GM18861 (cell line): ENCODE data around the gene AAK1.
"Not testable (repeated sequence)": the region's sequence is repeated elsewhere in the genome, so short reads cannot be mapped to it uniquely, and the experiment has no call there.

Source experiments
- ATAC-seq: cut with Tn5 transposase; IDR thresholded peaks from one replicate; pipeline ENCODE4 v1.9.1; 2021; ENCODE audit not compliant: unreplicated experiment

Gene AAK1

DNA sequence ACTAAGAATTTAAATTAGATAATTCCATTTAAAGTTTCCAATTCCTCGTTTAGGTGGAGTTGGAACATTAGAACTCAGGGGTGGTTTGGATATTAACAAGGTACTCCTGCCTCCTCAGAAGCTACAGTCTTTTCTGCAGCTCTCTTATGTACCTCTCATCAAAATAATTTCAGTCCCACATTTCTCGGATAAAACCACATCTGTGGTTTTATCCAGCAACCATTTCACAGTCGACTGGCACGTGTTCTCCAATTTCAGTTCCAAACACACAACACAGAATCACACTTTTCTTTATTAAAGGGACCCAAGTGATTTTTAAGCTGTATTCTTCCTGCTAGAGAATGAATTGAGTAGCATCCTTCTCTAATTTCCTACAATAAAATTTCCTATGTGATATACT lies 183.6 kb downstream of the AAK1 start:
- ATAC-seq, result no peak

DNA sequence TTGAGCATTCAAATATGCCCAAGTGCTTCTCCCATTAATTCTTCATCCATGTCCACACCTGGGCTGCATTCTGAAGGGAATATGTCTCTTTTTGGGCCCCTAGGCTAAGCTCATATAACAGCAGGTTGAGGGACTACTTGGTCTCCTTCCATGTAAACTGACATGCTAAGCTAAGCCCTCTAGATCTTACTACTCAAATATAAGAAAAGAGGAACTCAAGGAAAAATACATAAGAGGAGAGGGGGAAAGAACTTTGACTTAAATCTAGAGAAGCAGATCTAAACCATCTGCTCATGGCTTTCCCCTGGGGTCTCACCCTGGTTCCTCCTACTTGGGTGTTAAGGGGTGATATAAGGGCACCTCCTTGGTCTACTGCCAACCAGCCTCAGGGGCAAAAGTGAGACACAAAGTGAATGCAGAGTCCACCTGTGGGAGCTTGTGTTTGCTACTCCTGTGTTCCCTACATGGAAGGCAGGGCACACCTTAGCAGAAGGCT lies 186.5 kb downstream of the AAK1 start:
- ATAC-seq, result no peak

DNA sequence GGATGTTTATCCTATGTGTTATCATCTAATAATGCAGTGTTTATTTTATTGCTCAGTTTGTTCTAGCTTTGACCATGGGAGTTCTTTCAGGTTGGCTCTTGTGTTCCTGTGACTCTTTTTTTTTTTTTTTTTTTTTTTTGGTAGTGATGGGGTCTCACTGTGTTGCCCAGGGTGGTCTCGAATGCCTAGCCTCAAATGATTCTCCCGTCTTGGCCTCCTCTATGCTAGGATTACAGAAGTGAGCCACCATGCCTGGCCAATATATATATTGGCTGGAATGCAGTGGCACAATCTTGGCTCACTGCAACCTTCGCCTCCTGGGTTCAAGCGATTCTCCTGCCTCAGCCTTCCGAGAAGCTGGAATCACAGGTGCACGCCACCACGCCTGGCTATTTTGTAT lies 187.4 kb downstream of the AAK1 start:
- ATAC-seq, result no peak

DNA sequence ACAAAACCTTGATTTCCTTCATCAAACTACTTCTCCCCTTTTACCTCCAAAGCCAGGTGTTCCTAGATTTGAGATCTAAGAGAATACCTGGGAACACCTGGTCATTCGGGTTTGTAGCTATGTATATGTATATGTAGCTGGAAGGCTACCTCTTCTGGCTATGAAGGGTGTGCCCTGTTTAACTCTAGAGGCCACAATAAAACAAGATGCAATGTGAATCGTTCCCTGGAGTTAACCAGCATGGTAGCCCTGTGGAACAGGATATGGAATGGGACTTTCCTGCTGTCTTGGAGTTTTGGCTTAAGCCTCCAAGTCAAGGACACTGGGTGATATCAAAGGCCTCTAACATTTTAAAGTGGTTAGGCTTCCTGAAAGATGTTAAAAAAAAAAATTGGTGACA lies 188.6 kb downstream of the AAK1 start:
- no peak for ATAC-seq

DNA sequence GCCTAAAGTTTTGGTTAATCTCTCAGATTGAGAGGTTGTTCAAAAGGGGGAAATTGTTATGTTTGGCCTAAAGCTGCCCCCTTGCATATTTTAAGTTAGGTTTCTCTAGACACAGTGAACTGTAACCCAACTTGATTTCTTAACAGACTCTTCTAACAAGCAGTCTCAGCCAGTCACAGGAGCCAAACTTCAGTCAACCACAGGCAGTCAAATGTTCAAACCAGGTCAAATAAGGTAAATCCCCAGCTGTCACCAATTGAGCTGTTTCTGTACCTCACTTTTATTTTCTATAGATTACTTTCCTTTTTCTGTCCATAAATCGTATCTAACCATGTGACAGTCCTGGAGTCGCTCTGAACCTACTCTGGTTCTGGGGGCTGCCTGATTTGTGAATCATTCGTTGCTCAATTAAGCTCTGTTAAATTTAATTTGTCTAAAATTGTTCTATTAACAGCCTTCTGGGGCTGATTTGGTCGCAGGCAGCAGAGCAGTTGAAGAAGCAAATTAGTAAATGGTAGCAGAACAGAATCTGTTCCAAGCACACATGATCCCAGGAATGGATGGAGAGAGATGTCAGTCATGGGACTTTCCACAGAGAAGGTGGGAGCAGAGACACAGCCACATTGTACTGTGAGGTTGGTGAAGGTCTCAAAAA lies 189.9 kb downstream of the AAK1 start:
- ATAC-seq, result peak; percentile 83

DNA sequence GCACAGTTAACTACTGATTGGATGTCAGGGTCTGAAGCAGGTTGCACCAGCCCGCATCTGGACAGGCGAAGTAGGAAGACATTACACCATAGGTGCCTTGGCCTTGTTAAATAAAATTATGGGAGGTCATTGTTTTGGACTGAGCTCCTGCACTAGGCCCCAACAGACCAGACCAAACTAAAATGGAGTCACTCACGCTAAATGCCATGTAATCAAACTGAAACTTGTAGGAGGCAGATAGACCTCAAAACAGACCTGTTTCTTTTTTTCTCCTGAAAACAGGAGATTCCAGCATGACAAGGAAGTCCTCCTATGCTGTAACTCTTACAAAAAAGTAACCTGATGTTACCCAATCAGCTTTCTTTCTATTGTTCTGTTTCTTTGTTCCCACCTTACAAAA lies 190.9 kb downstream of the AAK1 start:
- no peak for ATAC-seq

DNA sequence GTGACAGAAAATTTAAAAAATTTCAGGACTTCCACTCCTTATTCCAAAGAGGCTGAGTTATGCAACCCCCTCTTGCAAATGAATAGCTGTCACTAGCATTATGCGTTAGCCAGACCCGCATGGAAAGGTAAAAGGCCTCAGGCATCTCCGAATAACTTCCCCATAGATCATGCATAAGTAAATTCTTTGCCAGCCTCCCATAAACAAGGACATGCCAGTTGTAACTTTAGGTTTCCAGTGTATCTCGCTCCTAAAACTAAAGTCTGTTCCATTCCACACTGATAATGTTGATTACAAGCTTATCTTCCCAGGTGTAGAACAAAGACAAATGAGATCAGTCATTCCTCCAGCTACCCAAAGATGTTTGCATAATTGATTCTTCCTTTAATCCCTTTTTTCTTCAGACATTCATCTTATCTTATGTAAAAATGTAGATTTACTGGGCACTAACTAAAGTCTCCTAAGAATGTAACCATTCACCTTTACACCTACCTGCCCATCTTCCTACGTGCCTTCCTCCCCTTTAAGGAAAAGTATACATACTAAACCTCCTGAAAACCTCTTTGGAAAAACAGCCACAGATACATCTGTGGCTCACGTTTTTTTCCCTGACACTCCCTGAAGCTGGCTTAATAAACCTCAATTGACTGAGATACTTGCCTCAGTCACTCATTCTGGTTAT lies 192.7 kb downstream of the AAK1 start:
- ATAC-seq, result no peak

DNA sequence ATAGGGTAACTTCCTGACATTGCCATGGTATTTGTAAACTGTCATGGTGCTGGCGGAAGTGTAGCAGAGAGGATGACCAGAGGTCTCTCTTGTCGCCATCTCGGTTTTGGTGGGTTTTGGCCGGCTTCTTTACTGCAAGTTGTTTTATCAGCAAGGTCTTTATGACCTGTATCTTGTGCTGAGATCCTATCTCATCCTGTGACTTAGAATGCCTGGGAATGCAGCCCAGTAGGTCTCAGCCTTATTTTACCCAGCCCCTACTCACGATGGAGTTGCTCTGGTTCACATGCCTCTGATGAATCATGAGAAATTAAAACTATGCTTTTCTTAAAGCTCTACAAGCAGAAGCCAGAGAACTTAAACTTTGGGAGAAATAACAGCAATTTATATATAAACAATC lies 193.6 kb downstream of the AAK1 start:
- ATAC-seq, result no peak

DNA sequence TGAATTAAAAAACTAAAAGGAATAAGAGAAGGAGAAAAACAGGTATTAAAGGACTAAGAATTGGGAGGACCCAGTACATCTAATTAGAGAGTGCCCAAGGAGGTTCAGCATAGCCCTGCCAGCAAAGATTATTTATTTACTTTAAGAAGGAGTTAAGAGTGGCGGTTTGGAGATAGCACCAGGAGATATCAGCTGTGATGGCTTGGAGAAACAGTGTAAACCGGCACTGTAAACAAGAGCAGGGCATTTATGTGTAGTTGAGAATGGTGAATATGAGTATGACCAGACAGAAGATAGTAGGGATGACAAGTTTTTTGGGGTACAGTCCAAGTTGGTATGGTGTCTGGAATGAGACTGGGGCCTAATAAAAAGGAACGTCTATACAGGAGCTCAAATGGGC lies 199.9 kb downstream of the AAK1 start:
- ATAC-seq, result not testable (repeated sequence)

DNA sequence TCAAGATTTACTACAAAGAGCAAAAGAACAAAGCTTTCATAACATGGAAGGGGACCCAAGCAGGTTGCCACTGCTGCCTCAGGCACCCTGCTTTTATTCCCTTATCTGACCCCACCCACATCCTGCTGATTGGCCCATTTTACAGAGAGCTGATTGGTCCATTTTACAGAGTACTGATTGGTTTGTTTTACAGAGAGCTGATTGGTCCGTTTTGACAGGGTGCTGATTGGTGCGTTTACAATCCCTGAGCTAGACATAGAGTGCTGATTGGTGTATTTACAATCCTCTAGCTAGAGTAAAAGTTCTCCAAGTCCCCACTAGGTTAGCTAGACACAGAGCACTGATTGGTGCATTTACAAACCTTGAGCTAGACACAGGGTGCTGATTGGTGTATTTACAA lies 204.0 kb downstream of the AAK1 start:
- ATAC-seq, result not testable (repeated sequence)

DNA sequence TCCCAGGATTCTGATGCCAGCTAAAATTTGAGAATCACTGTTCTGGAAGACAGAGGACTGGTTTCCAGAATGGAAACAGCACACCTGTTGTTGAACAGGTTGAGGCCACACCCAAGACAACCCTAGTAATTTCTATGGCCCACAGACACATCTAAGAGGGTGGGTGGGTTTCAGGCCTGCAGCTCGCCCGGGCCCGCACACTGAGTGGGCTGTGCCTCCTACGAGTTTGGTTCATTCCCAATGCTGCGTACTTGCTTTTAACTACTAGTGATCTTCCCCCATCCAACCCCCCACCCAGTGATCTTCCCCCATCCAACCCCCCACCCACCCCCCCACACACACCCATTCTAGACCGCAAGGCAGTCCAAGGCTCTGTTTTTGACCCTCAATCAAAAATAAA lies 205.0 kb downstream of the AAK1 start:
- no peak for ATAC-seq

DNA sequence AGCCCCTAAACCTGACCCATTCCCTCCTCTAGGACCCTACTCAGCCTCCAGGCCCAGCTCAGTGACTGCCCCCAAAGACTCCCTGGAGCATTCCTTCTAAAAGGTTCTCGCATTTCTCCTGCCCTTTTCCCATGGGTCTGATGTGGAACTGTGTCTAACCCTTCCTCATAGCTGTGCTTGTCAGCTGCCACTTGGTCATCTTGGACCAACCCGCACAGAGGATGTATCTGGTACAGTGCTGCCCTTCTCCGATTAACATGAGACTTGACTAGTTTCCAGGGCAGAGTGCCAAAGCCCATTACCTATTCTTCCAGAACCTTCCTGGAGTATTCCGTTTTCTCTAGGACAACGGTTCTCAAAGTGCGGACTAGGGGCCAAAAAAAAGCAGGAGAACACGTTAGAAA lies 205.8 kb downstream of the AAK1 start:
- no peak for ATAC-seq

DNA sequence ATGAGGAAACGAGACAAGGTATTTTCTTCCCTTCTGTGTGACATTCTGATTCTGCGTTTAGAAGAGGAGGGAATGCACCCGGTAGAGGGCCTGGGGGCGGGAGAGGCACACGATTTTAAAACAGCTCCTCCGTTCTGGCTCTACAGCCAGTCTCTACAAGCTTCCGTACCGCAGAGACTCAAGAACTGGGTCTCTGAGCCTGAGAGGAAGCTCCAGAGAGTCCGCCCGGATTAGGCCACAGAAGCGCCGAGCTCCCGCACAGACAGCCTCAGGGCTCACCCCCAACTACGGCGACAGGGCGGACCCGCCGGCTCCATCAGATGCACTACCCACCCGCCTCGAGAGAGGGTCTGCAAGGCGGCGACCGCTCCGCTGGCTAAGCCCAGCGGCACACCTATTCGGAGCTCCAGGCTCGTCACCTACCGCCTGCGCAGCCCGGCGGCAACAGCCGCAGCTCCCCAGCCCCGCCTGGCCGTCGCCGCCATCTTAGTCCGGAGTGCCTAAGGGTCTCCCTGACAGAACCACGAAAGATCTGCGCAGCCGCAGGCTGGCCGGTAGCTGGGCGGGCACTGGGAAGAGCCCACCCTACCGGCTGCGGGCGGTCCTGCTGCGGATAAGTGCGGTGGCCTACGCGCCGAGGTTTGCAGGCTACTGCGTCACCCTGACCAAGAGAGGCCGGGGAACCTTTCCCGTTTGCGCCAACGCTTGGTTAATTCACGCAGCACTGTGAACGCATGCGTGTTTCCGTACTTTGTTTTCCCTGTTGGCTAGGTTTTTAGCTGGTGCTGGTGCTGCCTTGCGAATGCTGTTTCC lies 206.4 kb downstream of the AAK1 start, which contains the start of gene NFU1:
Gene NFU1 (minus strand): TSS at position 498 of the 813 bp plus-strand sequence. CDS start 13 bp downstream, at position 485.
- ATAC-seq, result peak; percentile 96

DNA sequence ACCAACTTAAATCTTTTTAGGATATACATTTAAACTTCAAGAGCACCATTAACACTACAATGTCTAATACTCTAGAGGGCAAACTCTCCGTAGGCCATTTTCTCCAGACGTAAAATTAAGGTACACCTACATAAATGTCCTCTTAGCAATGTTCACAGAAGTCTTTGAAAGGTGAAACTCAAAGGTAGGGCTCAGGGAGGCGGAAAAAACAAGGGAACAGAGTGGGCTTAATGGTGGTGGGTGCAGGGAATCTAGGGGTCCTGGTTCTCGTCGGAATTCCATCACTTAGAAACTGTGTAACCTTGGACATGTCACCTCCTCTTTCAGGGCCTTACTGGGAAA lies 207.0 kb downstream of the AAK1 start:
- no peak for ATAC-seq

DNA sequence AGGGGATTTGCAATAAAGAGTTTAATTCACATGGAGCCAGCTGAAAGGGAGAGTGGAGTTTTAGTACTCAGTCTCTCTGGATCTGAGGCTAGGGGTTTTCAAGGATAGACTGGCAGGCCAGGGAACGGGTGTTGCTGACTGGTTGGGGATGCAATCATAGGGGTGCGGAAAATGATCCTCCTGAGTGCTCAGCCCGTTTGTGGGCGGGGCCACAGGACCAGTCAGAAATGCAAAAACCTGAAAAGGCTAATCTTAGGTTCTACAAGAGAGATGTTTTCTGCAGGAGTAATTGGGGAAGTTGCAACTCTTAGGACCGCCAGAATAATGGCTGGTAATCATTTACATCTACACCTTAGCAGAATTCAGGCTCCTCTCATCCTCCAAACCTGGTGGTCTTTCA lies 208.8 kb downstream of the AAK1 start:
- ATAC-seq, result no peak

DNA sequence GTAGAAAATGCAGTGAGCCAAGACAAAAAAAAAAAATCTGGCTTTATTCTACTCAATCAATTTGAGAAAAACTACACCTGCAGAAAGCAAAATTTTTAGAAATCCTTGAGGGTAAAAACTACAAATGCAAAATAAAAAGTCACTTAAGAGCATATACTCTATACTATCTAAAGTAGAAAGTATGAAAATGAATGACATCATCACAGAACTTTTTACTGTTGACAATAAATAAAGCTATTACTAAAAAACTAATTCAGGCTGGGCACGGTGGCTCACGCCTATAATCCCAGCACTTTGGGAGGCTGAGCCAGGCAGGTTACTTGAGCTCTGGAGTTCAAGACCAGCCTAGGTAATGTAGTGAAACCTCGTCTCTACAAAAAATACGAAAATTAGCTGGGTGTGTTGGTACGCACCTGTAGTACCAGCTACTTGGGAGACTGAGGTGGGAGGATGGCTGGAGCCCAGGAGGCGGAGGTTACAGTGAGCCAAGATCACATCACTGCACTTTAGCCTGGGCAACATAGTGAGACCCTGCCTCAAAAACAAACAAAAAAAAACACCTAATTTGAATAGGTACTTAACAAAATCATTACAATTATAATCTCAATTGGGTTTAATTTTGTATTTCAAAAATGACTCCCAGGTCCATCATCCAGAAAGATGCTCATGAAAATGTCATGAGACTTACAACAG lies 213.9 kb downstream of the AAK1 start:
- no peak for ATAC-seq

DNA sequence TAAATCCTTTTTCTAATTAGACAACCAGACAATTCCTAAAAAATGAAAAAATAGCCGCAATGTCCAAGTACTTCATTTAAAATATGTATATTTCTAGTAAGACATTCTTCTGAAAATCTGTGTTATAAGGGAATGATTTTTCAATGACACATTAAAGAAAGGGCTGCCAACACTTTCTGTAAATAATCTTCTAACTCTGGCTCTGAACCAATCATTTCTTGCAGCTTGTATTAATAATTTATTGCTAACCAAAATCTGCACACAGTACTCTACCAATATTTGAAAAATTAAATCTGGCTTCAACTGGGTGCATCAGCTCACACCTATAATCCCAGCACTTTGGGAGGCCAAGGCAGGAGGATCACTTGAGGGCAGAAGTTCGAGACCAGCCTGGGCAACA lies 214.6 kb downstream of the AAK1 start:
- ATAC-seq, result no peak

DNA sequence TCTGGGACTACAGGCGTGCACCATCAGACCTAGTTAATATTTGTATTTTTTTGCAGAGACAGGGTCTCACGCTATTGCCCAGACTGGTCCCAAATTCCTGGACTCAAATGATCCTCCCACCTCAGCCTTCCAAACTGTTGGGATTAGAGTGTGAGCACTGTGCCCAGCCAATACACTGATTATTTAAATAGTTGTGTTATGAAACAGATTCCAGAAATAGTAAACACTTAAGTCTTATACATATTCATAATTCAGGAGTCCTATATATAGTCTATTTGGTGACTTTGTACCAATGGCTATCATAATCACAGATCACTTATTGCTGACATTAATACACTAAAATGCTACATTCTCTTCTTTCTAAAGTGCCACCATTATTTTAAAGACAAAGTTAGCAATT lies 219.1 kb downstream of the AAK1 start:
- no peak for ATAC-seq

DNA sequence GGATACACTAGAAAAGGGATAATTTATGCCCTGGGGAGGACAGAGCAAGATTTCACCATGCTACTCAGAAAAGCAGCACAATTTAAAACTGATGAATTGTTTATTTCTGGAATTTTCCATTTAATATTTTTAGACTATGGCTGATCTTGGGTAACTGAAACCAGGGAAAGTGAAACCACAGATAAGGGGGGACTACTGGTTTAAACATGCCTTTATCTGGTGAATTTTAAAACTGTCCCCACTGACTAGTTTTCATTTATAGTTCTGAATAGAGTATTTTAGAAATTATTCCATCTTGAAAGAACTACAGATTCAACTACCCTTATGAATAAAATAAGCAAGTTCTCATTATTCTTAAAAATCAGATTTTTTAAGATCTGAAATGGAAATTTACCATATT lies 221.3 kb downstream of the AAK1 start:
- no peak for ATAC-seq

DNA sequence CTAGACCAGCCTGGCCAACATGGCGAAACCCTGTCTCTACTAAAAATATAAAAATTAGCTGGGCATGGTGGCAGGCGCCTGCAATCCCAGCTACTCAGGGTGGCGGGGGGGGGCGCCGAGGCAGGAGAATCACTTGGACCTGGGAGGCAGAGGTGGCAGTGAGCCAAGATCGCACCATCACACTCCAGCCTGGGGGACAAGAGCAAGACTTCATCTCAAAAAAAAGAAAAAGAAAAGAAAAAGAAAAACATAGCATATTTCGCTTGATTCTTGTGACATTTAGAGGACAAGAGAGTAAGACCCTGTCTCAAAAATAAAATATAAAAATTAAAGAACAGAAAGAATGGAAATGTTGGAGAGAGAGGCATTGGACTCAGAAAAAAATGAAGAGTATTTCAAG lies 224.4 kb downstream of the AAK1 start:
- not testable (repeated sequence) for ATAC-seq

DNA sequence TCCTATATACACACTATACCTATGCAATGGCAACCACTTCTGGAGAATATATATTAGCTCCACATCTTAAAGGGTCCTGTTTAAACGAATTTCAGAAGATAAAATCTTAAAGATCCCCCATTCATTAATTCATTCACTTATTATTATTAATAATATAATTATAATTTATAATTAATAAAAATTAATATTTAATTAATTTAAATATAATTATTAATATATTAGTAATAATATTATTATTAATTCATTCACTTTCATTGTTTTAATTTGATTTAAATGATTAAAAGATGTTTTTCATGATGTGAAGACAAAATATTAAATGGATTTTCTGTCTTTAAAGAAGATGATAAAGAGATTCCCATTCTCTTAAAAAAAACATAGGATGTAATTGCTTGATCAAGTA lies 227.4 kb downstream of the AAK1 start:
- ATAC-seq, result no peak
